ENCODE measurements around the gene ZNF256. TPM values are rescaled to one million over a fixed set of nuclear protein-coding genes. Genes with fewer than 3 reads are reported as not detected.

The ZNF256 gene
- total and polyA plus RNA-seq, 10 of the 15 experiments (the other 5 are each of a cell fraction or from before 2014, with no cell fraction given): 1.0 to 7.5 (median 4.3) TPM

DNA sequence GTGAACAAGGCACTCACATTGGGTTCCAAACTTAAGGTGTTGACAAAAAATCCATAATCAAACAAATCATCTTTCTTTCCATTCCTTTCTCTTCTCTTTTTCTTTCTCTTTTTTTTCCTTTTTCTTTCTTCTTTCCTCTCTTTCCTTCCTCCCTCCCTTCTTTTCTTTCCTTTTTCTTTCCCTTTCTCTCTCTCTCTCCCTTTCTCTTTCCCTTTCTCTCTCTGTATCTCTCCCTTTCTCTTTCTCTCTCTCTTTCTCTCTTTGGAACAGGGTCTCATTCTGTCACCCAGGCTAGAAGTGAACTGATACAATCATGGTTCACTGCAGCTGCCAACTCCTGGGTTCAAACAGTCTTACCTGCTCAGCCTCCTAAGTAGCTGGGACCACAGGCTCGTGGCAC is 14.3 kb upstream of the ZNF256 start:
- Histone ChIP-seq H3K4me1 (ENCODE audit: control insufficient read depth, insufficient read depth, low read length) (no peaks in the 10 kb centered on the region), H3K4me3 (no peak overlapping the region), H3K27me3 (replicated peaks in 1 of 2; ENCODE audit: control insufficient read depth in 2 of 2, insufficient read depth in 2 of 2, low read length in 1 of 2) (no peaks in the 10 kb centered on the region), H3K9me3 (replicated peaks; ENCODE audit: control insufficient read depth, insufficient read depth, low read length) (peaks cover 5% of the 10 kb centered on the region; the same call in 1 of the 3 replicates), H3K4me2 (ENCODE audit: control insufficient read depth, insufficient read depth) (no peak overlapping the region), H3K27ac (ENCODE audit: control insufficient read depth, insufficient read depth) (no peak overlapping the region), H2AFZ (ENCODE audit: control insufficient read depth, low read depth, low read length) (no peak overlapping the region), H3K9ac (ENCODE audit: control insufficient read depth, insufficient read depth, low read length) (no peak overlapping the region), H3K79me2 (ENCODE audit: control insufficient read depth, insufficient read depth, low read length) (no peaks in the 10 kb centered on the region), H4K20me1 (ENCODE audit: control insufficient read depth, insufficient read depth) (no peaks in the 10 kb centered on the region), H3K36me3 (ENCODE audit: control insufficient read depth in 2 of 2, insufficient read depth in 2 of 2, low read length in 1 of 2) (no peaks in the 10 kb centered on the region)
- SMC1A ChIA-PET (ENCODE audit: uncharacterized antibody, unreplicated experiment): no interaction called here
- RAD21 ChIA-PET (ENCODE audit: unreplicated experiment): no interaction called here
- in situ Hi-C loops (cut with MboI): no loop called here
- ATAC-seq (no peak), DNase-seq (ENCODE audit: low read depth, low spot score) (no peak), FAIRE-seq (no peak)
- intact Hi-C loops (cut with micrococcal nuclease; ENCODE audit: unreplicated experiment): no loop called here
- POLR2A ChIA-PET: no interaction called here
- CTCF ChIA-PET: no interaction called here
- TF ChIP-seq, protein P1, sequence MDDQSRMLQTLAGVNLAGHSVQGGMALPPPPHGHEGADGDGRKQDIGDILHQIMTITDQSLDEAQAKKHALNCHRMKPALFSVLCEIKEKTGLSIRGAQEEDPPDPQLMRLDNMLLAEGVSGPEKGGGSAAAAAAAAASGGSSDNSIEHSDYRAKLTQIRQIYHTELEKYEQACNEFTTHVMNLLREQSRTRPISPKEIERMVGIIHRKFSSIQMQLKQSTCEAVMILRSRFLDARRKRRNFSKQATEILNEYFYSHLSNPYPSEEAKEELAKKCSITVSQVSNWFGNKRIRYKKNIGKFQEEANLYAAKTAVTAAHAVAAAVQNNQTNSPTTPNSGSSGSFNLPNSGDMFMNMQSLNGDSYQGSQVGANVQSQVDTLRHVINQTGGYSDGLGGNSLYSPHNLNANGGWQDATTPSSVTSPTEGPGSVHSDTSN (IDR thresholded peaks at IDR 0.05; ENCODE audit: insufficient replicate concordance, low read depth, low read length): no peak
- no peak for TF ChIP-seq EED (IDR thresholded peaks at IDR 0.05; ENCODE audit: low read depth)
- no peak for TF ChIP-seq RFX5 (IDR thresholded peaks at IDR 0.05; ENCODE audit: low read depth, low read length)
- no peak for TF ChIP-seq MEF2A (IDR thresholded peaks at IDR 0.05; ENCODE audit: insufficient read depth, low read depth, low read length)
- TF ChIP-seq SREBF2 (IDR thresholded peaks at IDR 0.05; ENCODE audit: low read length): no peak
- TF ChIP-seq SPI1 (IDR thresholded peaks at IDR 0.05; ENCODE audit: borderline replicate concordance, insufficient read depth, low read depth, low read length): no peak
- BruUV-seq (replicated peaks): no TSS peak
- 7% methylated on average over 1 of the region's 1 CpG for WGBS (ENCODE audit: insufficient coverage, insufficient replicate concordance, low lambda C conversion rate, missing lambda C conversion rate)

DNA sequence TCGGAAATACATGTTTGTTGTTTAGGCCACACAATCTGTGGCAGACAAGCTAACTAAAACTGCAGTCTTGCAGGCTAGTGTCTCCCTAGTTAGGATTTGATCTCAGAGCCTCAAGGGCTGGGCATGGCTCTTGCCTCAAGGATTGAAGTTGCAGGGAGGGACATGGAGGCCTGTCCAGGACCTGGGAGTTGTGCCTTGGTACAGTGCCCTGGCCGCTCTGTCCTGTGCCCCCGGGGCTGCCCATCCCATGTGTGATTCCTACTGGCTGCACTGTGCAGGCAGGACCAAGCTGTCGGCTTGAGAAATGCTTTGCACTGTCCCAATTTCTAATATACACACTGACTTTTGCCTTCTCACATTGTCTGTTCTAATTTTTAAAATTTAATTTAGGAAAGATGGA is 7.5 kb upstream of the ZNF256 start:
- FAIRE-seq (no peak), ATAC-seq (no peak), DNase-seq (ENCODE audit: low read depth, low spot score) (no peak)
- ChIA-PET SMC1A (ENCODE audit: uncharacterized antibody, unreplicated experiment) (no interaction called here), CTCF (no interaction called here), RAD21 (ENCODE audit: unreplicated experiment) (no interaction called here), POLR2A (no interaction called here)
- Histone ChIP-seq H3K4me3 (no peak overlapping the region), H3K9ac (ENCODE audit: control insufficient read depth, insufficient read depth, low read length) (no peak overlapping the region), H2AFZ (ENCODE audit: control insufficient read depth, low read depth, low read length) (no peak overlapping the region), H3K79me2 (ENCODE audit: control insufficient read depth, insufficient read depth, low read length) (no peaks in the 10 kb centered on the region), H3K4me1 (ENCODE audit: control insufficient read depth, insufficient read depth, low read length) (no peaks in the 10 kb centered on the region), H4K20me1 (ENCODE audit: control insufficient read depth, insufficient read depth) (no peaks in the 10 kb centered on the region), H3K36me3 (ENCODE audit: control insufficient read depth in 2 of 2, insufficient read depth in 2 of 2, low read length in 1 of 2) (no peaks in the 10 kb centered on the region), H3K9me3 (replicated peaks; ENCODE audit: control insufficient read depth, insufficient read depth, low read length) (peaks cover 9% of the 10 kb centered on the region; the same call in 2 of the 3 replicates), H3K4me2 (ENCODE audit: control insufficient read depth, insufficient read depth) (no peak overlapping the region), H3K27me3 (replicated peaks in 1 of 2; ENCODE audit: control insufficient read depth in 2 of 2, insufficient read depth in 2 of 2, low read length in 1 of 2) (no peaks in the 10 kb centered on the region), H3K27ac (ENCODE audit: control insufficient read depth, insufficient read depth) (no peak overlapping the region)
- TF ChIP-seq RB1 (IDR thresholded peaks at IDR 0.05; ENCODE audit: borderline replicate concordance) (no peak), SMC3 (IDR thresholded peaks at IDR 0.05; ENCODE audit: borderline replicate concordance, low read length) (no peak), RELA (IDR thresholded peaks at IDR 0.05; ENCODE audit: borderline replicate concordance, partially characterized antibody) (no peak), ASH2L (IDR thresholded peaks at IDR 0.05; ENCODE audit: borderline replicate concordance, low read depth) (no peak), RAD21 (IDR thresholded peaks at IDR 0.05; ENCODE audit: insufficient read depth, low read depth, low read length) (no peak), CBX3 (IDR thresholded peaks at IDR 0.05; ENCODE audit: borderline replicate concordance, low read depth) (no peak), NBN (IDR thresholded peaks at IDR 0.05) (no peak), RFX5 (IDR thresholded peaks at IDR 0.05; ENCODE audit: low read depth, low read length) (no peak)
- TF ChIP-seq, protein P2, sequence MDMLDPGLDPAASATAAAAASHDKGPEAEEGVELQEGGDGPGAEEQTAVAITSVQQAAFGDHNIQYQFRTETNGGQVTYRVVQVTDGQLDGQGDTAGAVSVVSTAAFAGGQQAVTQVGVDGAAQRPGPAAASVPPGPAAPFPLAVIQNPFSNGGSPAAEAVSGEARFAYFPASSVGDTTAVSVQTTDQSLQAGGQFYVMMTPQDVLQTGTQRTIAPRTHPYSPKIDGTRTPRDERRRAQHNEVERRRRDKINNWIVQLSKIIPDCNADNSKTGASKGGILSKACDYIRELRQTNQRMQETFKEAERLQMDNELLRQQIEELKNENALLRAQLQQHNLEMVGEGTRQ (IDR thresholded peaks at IDR 0.05; ENCODE audit: borderline replicate concordance, low read depth, low read length): no peak
- TF ChIP-seq, protein P3, sequence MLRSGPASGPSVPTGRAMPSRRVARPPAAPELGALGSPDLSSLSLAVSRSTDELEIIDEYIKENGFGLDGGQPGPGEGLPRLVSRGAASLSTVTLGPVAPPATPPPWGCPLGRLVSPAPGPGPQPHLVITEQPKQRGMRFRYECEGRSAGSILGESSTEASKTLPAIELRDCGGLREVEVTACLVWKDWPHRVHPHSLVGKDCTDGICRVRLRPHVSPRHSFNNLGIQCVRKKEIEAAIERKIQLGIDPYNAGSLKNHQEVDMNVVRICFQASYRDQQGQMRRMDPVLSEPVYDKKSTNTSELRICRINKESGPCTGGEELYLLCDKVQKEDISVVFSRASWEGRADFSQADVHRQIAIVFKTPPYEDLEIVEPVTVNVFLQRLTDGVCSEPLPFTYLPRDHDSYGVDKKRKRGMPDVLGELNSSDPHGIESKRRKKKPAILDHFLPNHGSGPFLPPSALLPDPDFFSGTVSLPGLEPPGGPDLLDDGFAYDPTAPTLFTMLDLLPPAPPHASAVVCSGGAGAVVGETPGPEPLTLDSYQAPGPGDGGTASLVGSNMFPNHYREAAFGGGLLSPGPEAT (IDR thresholded peaks at IDR 0.05; ENCODE audit: low read depth): no peak
- BruUV-seq (replicated peaks): no TSS peak
- WGBS (ENCODE audit: insufficient coverage, insufficient replicate concordance, low lambda C conversion rate, missing lambda C conversion rate): 50% methylated on average over 4 of the region's 4 CpGs
- in situ Hi-C loops (cut with MboI) (no loop called here), intact Hi-C loops (cut with micrococcal nuclease; ENCODE audit: unreplicated experiment) (no loop called here)
